G401.6 (cell line): Measurements from ENCODE around the gene TMEM231.
A peak's percentile ranks its signal among the peaks of the same experiment; 100 is the strongest.
"Not testable (repeated sequence)": the region's sequence is repeated elsewhere in the genome, so short reads cannot be mapped to it uniquely, and the experiment has no call there.

Experiments
- FAIRE-seq: peaks from 2 replicates; lab custom pipeline; 2012; peaks lifted over from hg19 to GRCh38; lab: Jason Lieb, UNC

TMEM231 gene

DNA sequence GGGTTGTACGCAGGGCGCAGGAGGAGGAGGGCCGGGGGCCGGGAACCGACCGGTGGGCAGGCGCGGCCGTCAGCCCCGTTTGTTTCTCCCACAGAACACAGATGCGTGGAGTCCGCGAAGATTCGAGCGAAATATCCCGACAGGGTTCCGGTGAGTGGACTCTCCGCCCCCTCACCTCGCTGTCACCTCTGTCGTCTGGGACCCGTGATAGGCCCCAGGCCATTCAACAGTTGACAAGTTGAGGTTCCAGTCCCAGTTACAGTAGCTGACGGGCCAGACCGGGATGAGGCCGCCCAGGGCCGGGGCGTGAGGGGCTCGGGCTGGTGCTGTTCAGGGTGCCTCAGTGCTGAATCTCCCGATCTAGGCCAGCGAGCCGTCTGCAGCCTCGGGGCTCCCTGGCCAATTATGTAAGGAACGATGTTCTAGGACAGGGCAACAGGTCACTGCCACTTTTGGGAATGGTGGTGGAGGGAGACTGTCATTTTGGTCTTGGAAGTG is 10.8 kb upstream of the TMEM231 start:
- FAIRE-seq, result no peak

DNA sequence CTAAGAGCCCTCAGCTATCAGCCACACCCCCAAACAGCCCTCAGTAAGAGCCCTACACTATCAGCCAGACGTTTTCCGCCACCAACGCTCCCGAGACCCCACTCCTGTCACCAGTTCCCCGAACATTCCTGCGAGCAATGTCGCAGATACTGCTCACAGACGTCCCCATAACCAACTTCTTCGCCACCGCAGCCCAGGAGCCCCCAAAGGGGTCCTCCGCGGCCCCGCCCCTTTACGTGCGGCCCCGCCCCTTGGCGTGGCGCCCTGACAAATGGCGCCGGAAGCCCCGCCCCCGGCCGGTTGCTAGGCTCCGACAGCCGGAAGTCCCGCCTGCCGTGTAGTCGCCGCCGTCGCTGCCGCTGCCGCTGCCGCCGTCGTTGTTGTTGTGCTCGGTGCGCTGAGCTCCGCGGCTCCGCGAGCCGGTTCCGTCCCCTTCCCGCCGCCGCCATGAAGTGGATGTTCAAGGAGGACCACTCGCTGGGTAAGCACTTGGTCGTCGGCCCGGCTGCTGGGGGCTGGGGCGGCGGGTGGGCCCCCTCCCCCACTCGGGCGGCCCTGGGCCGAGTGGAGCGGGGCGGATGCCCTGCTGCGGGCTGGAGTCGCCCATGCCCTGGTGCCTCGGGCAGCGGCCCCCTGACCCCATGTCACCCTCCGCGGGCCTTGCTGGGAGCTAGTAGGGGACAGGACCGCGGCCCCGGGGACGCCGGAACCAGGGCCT is 10.1 kb upstream of the TMEM231 start, which contains the start of gene GABARAPL2:
GABARAPL2 (plus strand) TSS at position 340 of the 718 bp plus-strand sequence; CDS start at position 448, 108 bp downstream.
- FAIRE-seq, result no peak

DNA sequence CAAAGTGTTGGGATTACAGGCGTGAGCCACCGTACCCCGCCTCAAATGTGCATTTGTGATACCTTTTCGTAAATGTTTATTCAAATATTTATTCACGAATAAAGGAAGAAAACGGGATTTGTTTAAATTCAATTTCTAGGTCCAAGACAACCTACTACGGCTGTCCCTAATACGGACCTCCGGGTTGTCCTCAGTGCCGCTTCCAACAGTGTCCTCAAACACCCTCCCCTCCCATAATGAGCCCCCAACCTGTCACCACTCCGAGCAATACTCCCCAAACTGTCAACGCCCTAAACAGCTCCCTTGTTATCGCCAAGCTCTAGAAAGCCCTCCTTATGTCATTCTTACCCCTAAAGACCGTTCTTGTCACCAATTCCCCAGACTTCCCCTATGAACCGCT is 9.6 kb upstream of the TMEM231 start:
- FAIRE-seq, result no peak

DNA sequence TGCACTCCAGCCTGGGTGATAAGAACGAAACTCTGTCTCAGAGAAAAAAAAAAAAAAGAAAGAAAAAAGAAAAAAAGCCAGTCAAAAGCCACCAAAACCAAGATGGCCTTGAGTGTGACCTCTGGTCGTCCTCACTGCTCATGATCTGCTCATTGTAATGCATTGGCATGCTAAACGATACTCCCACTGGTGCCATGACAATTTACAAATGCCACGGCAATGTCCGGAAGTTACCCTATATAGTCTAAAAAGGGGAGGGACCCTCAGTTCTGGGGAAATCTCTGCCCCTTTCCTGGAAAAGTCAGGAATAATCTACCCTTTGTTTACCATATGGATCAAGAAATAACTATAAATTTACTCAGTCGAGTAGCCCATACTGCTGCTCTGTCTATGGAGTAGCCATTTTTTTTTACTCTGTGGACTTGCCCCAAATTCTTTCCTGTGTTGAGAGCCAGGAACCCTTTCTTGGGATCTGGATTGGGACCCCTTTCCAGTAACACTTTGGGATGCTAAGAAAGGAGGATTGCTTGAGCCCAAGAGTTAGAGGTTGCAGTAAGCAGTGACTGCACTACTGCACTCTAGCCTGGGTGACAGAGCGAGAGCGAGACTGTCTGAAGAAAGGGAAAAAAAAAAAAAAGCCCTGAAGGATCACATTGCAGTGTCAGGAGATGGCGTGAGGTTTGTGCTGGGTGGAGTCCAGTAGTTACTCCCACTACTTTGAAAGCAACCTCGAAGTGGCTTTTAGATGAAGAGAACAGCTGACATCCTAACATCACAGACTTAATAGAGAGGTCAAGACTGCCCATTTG is 3.7 kb upstream of the TMEM231 start:
- FAIRE-seq, result no peak

DNA sequence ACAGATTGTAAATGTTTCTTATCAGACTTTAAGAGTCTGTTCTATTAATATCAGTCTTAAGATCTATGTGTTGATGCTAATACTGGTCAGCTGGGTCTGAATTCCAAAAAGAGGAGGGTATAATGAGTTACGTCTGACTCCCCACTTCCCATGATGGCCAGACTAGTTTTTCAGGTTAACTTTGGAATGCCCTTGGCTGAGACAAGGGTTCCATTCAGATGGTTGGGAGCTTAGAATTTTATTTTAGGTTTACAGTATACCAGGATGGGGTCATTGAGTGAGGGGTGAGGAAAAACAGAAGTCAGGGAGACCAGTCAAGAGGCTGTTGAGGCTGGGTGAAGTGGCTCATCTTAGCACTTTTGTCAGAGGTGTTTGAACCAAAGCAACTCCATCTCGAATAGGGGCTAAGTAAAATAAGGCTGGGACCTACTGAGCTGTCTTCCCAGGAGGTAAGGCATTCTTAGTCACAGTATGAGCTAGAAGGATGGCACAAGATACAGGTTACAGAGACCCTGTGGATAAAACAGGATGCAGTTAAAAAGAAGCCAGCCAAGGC is 2.9 kb upstream of the TMEM231 start:
- no peak for FAIRE-seq

DNA sequence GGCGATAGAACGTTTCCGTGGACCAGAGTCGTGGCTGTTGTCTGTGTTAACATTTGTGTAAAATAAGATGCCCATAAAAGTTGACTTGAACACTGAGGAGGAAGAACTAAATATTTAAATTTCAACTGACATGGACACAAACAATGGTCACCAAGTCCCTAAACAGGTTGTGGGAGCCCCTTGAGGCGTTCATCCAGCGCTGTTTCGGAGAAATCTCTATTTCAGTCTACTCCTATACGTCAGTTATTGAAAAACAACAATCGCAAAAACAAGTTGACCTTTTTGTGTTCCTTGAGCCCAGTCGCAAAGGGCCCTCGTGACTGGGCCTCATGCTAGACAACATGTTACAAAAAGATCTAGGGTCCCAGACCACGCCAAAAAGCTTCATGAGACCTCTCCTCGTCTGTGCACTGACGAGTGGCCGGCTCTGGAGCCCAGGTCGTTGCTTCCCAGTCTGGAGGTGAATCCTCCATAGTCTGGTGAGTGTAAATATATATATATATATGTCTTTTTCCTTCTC is 439 bp upstream of the TMEM231 start:
- no peak for FAIRE-seq

DNA sequence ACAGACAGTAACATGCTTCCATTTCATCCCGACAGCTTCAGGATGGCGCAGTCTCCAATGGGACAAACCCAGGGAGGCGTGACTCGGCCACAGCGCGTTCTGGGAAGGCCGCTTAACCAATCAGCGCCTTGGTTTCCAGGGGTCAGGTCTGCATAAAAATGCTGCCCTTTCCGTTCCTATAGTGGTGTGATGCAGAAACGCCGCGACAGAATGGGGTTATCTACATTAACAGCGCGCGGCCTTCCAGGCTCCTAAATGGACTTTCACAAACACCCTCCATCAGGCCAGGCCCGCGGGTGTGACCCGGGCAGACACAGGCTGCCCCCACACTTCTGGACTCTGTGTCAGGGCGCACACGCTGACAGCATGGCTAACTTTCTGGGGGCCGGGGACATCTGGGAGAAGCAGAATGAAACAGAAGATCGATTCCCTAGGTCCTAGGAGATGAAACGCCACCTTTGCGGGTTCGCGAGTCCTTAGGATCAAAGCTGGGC is 792 bp downstream of the TMEM231 start:
- peak; percentile 98 for FAIRE-seq

DNA sequence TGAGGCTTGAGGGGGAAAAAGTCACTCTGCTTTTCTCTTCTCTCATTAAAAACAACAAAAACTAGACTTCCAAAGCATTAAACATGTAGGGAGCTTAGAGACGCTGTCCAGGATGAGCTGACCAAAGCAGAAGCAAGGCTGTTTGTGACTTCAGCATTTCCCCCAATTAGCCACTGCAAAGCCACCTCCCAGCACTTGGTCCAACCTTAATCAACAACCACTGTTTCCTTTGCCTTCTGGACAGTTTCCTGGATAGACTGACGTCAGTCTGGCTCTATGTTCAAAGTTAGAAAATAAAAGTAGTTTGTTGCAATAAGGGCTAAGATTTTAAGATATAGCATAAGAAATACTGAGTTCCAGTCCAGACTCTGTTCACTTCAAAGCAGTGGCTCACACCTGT is 3.1 kb downstream of the TMEM231 start:
- FAIRE-seq, result no peak

DNA sequence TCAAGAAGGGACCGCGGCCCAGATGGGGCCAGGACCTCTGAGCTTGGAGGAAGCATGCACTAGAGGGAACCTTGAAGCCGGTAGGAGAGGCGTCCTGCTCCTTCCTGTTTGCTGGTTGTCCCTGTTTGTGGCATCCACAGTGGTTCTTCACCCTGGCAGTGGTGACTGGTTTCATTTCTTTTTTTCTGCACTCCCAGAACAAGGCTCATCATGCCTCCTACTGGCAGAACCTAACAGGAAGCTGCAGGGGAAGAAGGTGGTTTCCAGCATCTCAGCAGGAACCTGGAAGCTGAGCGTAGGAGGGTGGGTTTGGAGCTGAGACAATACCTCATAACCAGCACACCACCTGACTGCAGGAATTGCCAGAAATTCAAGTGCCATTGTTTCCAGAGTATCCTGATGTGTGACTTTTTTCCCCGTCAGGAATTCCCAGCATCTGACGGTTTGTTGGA is 5.8 kb downstream of the TMEM231 start:
- FAIRE-seq, result no peak

DNA sequence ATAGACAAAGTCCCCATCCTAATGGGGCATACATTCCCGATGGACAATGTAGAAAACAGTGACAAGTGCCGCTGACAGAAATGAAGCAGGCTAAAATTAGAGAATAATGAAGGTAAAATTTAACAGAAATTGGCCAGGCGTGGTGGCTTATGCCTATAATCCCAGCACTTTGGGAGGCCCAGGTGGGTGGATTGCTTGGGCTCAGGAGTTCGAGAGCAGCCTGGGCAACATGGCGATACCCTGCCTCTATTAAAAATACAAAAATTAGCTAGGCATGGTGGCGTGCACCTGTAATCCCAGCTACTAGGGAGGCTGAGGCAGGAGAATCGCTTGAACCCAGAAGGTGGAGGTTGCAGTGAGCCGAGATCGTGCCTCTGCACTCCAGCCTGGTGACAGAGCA is 7.6 kb downstream of the TMEM231 start:
- FAIRE-seq, result not testable (repeated sequence)

DNA sequence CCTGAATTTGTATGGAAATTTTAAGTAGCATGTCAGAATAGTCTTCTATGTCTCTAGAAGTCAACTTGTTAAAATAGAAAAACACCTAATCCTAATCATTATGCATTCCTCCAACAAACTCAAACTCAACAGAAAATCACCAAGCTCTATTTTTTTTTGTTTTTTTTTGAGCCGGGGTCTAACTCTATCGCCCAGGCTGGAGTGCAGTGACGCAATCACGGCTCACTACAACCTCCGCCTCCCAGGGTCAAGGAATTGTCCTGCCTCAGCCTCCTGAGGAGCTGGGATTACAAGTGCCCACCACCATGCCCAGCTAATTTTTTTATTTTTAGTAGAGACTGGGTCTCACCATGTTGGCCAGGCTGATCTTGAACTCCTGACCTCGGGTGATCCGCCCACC is 9.8 kb downstream of the TMEM231 start:
- no peak for FAIRE-seq

DNA sequence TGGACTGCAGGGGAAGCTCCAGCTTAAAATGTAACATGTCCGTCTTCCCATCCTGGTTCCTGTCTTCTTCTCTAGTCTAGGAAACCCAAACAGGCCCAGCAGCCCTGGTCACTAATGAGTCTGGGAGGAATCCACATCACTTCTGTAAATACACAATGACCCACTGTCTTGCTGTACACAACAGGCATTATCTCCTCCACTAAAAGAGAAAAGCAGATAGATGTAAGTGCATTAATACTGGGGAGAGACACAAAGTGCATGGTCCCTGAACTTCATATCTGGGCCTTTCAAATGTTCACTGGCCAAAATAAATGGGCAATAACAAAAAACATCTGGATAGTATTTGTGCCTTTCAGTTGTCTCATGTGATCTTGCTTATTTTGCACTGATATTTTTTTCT is 10.2 kb downstream of the TMEM231 start:
- FAIRE-seq, result not testable (repeated sequence)

DNA sequence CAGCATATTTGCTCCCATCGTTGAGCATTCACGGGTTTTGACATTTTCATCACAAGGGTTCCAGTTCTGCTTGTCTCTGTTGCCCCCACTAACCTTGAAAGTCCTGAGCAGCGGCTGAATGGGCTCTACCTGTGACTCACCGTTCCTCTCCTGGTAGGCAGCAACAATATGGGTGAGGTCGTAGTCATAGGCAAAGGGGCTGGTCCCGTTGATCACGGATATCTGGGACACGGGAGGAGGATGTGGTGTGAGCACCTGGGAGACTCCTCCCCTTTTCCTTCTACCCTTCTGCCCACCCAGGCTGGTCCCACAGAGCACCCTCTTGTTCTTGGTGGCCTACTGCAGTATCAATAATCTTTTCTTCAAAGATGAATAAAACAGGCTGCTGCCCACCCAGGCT is 13.6 kb downstream of the TMEM231 start:
- not testable (repeated sequence) for FAIRE-seq

DNA sequence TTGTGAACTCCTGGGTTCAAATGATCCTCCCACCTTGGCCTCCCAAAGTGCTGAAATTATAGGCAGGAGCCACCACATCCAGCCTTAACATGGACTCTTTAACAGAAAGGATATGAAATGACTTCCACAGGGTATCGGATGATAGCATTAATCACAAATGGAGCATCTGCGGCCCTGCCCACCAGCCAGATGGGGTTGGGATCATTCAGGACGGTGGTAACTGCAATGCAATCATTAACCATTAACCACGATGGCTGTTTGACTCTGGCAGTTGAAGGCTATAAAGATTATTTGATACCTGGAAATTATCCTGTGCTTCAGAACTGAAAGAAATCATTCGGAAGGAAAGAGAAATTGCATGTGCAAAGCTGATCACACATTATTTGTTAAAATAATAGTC is 14.8 kb downstream of the TMEM231 start:
- FAIRE-seq, result no peak

DNA sequence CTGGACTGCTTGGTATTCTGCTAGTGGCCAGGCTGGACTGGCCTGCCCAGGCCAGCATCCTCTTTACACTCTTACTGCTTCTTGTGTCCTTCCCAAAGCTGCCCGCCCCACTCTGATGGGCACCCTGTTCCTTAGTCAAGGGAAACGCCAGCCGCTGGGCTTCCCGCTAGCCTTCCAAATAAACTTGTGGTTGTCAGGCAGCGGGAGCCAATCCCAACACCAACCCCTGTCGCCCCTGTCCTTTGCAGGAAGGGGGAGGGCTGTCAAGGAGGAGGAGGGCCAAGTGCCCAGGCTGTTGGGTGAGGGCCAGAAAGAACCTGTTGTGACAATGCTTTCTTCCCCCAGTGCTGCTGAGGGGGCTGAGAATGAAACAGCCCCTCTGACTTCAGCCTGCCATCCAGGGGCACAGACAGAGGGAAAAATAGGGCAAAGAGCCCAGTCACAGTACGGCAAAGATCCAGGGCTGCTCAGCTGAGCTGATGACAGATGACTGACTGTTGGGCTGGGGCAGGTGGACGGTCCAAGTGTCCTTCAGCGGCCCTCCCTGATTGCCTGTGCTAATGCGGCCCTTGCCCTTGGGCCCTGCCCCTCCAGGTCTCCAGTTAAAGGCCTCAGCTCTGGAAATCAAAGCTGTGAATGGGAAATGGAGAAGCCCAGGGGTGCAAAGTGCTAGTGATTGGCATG is 17.0 kb downstream of the TMEM231 start:
- FAIRE-seq, result not testable (repeated sequence)

DNA sequence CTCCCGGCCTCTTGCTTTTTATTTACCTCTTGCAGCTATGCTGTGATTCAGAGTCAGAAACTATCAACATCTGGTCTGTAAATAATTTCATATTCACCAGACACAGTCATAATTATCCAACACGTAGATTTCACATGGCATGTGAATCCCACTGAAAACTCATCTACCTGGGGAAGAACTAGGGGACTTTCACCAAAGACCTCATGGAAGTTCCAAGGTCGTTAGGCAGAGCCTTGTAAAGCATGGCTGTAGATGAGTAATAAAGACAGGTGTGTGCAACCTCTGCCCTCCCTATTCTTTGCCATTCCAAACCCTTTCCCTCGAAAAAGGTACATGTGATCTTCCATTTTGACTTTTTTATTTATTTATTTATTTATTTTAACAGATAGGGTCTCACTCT is 18.3 kb downstream of the TMEM231 start:
- no peak for FAIRE-seq

DNA sequence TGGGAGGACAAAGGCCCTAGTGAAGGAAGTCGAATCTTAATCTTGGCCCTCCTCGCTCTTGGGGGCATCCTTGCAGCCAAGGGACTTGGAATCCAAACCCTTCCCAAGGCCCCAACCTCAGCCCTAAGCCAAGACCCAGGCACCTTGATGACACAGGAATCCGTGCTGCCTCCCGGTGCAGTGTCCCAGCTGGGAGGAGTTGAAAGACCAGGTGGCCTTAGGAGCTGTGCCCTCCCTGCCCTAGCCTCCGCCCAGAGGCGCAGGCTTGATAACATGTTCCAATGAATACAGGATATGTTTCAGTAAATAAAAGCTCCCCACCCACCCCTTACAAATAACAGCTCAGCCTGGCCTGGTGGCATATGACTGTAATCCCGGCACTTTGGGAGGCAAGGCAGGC is 20.2 kb downstream of the TMEM231 start, which contains the start of gene CHST5:
CHST5 (minus strand) TSS at position 208 of the 400 bp plus-strand sequence. CDS start 5,724 bp downstream, outside the sequence.
- FAIRE-seq, result no peak

DNA sequence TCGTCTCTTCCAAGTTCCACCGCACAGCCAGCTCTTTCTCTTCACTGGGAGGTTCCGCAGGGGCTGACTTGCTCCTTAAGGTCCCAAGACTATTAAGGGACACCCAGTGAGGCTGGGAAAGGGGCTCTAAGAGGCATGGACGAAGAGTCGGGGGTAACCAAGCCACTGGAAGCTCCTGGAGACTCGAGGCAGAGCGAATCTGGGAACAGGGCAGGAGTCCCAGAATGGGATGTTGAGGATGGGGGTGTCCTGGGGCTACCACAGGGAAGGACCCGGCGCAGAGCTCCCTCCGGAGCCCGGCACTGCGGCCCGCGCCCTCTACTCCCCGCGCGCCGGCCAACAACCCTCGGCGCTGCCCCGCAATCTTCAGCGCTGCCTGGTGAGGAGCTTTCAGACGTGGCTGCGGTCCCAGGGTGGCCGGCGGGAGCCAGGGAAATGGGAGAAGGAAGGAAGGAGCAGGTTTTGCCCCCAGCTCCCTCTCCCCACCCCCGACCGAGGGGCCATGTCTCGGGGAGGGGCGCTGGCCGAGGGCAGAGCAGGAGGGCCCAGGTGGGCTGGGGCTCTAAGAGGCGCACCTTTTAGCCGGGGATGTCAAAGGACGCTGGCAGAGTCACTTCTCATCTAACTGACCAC is 20.7 kb downstream of the TMEM231 start:
- FAIRE-seq, result no peak

DNA sequence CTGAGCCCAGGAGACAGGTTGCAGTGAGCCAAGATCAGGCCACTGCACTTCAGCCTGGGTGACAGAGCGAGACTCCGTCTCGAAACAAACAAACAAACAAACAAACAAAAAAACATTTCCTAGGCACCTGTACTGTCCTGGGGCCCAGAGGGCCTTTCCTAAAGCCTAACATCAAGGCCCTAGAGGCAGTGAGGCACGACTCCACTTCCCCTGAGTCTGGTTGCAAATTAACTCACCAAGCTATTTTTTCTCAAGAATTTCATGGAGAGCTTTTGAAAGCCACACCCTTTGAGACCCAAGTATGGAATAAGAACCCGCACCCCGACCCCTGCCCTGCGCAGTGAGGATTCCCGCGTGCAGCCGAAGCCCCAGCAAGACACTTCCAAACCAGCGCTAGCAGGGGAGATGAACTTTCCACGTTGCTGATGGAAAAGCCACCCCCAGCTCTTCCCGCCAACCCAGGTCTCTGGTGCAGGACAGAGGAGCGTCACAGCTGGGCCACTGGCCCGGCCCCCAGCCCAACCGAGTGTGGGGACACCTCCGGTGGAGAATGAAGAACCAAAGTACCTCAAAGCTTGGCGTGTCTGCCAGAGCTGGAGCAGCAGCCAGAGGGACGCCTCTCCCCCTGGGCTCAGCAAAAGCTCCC is 21.4 kb downstream of the TMEM231 start:
- no peak for FAIRE-seq

DNA sequence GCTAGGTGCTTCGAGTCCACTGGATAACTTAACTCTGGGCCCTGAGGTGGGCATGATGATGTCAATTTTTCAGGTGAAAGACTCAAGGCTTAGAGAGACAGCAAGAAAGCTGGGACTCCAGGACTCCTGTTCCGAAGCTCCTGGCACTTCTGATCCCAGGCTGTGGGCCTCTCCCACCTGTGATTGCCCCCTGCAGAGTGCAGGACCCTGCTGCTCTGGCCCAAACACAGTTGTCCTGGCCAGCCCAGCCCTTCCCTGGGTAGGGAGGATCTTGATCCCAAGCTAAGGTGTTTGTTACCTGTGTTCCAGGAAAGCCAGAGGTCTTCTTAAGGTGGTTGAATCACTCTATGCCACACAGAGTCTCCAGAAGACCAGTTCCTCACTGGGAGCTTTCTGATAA is 23.3 kb downstream of the TMEM231 start:
- no peak for FAIRE-seq
